SK-N-SH (cell line): Measurements from ENCODE around the gene HOXB9. TPM values are rescaled to one million over a fixed set of nuclear protein-coding genes. Genes with fewer than 3 reads are reported as not detected.

ENCODE experiments used
- CTCF ChIA-PET: fragments of 300-600, 350-600 bp; formaldehyde crosslinking; extraction: SDS; loops from one replicate; lab custom pipeline; 2021; lab: Yijun Ruan, JAX
- POLR2A ChIA-PET: fragments of 350-600 bp; sonication (Branson Sonifier 250); formaldehyde crosslinking; extraction: SDS; loops from one replicate; lab custom pipeline; 2020; ENCODE audit warnings: antibody characterized with exemption, inconsistent platforms; lab: Yijun Ruan, JAX
- DNase-seq: peaks from one replicate; pipeline ENCODE4 v3.0.0; 2012
- H2AFZ ChIP-seq: fragments of 200-600 bp; sonication (generic); 2 replicates; pipeline ENCODE4 v1.8.1; 2016; ENCODE audit warnings: antibody characterized with exemption, mild to moderate bottlenecking, low read depth
- H3F3A ChIP-seq: fragments of 200-600 bp; sonication (generic); replicated peaks from 2 replicates; pipeline ENCODE3; 2016; ENCODE audit warnings: antibody characterized with exemption, mild to moderate bottlenecking; ENCODE audit not compliant: insufficient read depth
- H3K27ac ChIP-seq, 2 experiments: fragments of 200-500 bp in 1 of 2; fragments of 200-600 bp in 1 of 2; sonication (Bioruptor generic) in 1 of 2; sonication (generic), shearing (Covaris generic) in 1 of 2; 2 replicates each; pipeline versions ENCODE4 v1.5.1 to v1.6.1; 2014 to 2016; ENCODE audit warnings: low read depth in 2 of 2, inconsistent platforms in 1 of 2, low read length in 1 of 2, mild to moderate bottlenecking in 1 of 2, mixed read lengths in 1 of 2
- H3K27me3 ChIP-seq: fragments of 200-600 bp; sonication (generic), shearing (Covaris generic); 2 replicates; pipeline ENCODE4 v1.6.1; 2016; ENCODE audit warnings: mixed run types; ENCODE audit not compliant: insufficient read depth
- H3K36me3 ChIP-seq, 2 experiments: fragments of 200-500 bp in 1 of 2; fragments of 200-600 bp in 1 of 2; sonication (Bioruptor generic) in 1 of 2; sonication (generic) in 1 of 2; replicated peaks in 1 of 2; 2 replicates each; pipeline versions ENCODE3 to v1.5.1; 2014 to 2016; ENCODE audit warnings: low read length in 1 of 2, mild to moderate bottlenecking in 1 of 2; ENCODE audit not compliant: insufficient read depth in 2 of 2, control insufficient read depth in 1 of 2
- H3K4me1 ChIP-seq, 2 experiments: fragments of 200-500 bp in 1 of 2; fragments of 200-600 bp in 1 of 2; sonication (Bioruptor generic) in 1 of 2; sonication (generic), shearing (Covaris generic) in 1 of 2; 2 replicates each; pipeline versions ENCODE4 v1.5.1 to v1.6.1; 2014 to 2016; ENCODE audit warnings: low read depth in 1 of 2, low read length in 1 of 2, mixed run types in 1 of 2; ENCODE audit not compliant: insufficient read depth in 2 of 2, control insufficient read depth in 1 of 2
- H3K4me2 ChIP-seq: fragments of 200-600 bp; sonication (generic), shearing (Covaris generic); 2 replicates; pipeline ENCODE4 v1.6.1; 2017; ENCODE audit warnings: mixed run types
- H3K4me3 ChIP-seq, 2 experiments: fragments of 200-500 bp in 1 of 2; fragments of 200-600 bp in 1 of 2; sonication (Bioruptor generic) in 1 of 2; sonication (generic), shearing (Covaris generic) in 1 of 2; 2 replicates each; pipeline versions ENCODE4 v1.5.1 to v1.8.1; 2014 to 2016; ENCODE audit warnings: low read depth in 2 of 2, inconsistent platforms in 1 of 2, low read length in 1 of 2, mild to moderate bottlenecking in 1 of 2, mixed read lengths in 1 of 2, moderate library complexity in 1 of 2
- H3K79me2 ChIP-seq: fragments of 200-600 bp; sonication (generic); 2 replicates; pipeline ENCODE4 v1.8.1; 2017; ENCODE audit warnings: mild to moderate bottlenecking; ENCODE audit not compliant: insufficient read depth
- H3K9ac ChIP-seq: fragments of 200-600 bp; sonication (generic); 2 replicates; pipeline ENCODE4 v1.6.1; 2017; ENCODE audit warnings: mixed run types
- H3K9me2 ChIP-seq: fragments of 200-600 bp; sonication (generic); 2 replicates; pipeline ENCODE4 v1.6.1; 2017; ENCODE audit warnings: mixed run types
- H3K9me3 ChIP-seq: fragments of 200-600 bp; sonication (generic); 2 replicates; pipeline ENCODE4 v1.6.1; 2017; ENCODE audit warnings: mixed run types, mild to moderate bottlenecking, moderate library complexity
- H4K20me1 ChIP-seq: fragments of 200-600 bp; sonication (generic); 2 replicates; pipeline ENCODE4 v1.6.1; 2017; ENCODE audit warnings: mild to moderate bottlenecking, mixed run types; ENCODE audit not compliant: insufficient read depth
- ELF1 ChIP-seq: IDR thresholded peaks from 2 replicates; pipeline ENCODE4 v1.4.0; 2012
- EP300 ChIP-seq, 2 experiments: IDR thresholded peaks; 2 replicates each; pipeline versions ENCODE4 v1.4.0 to v1.6.1; 2012; ENCODE audit warnings: borderline replicate concordance in 1 of 2, low read depth in 1 of 2, low read length in 1 of 2
- FOSL2 ChIP-seq: IDR thresholded peaks from 2 replicates; pipeline ENCODE4 v1.4.0; 2012; ENCODE audit warnings: low read depth, mild to moderate bottlenecking, moderate library complexity, borderline replicate concordance
- FOXJ3 ChIP-seq: sonication (generic); formaldehyde crosslinking; IDR thresholded peaks from 2 replicates; pipeline ENCODE4 v1.5.1; 2020; ENCODE audit warnings: mild to moderate bottlenecking, missing genetic modification reagents
- MAX ChIP-seq: IDR thresholded peaks from 2 replicates; pipeline ENCODE4 v1.4.0; 2012; ENCODE audit warnings: low read depth
- MEF2A ChIP-seq: IDR thresholded peaks from 2 replicates; pipeline ENCODE4 v1.4.0; 2012; ENCODE audit warnings: low read depth, borderline replicate concordance
- MXI1 ChIP-seq: IDR thresholded peaks from 2 replicates; pipeline ENCODE4 v1.6.1; 2012; ENCODE audit warnings: mild to moderate bottlenecking, low read depth, low read length, improper control_type of control experiment
- NRF1 ChIP-seq: IDR thresholded peaks from 2 replicates; pipeline ENCODE4 v1.6.1; 2012; ENCODE audit warnings: low read depth, mild to moderate bottlenecking, low read length
- POLR2AphosphoS5 ChIP-seq: IDR thresholded peaks from 2 replicates; pipeline ENCODE4 v1.6.1; 2012; ENCODE audit warnings: low read depth, low read length
- SMC3 ChIP-seq: IDR thresholded peaks from 2 replicates; pipeline ENCODE4 v1.6.1; 2012; ENCODE audit warnings: low read depth, low read length, improper control_type of control experiment
- TAF1 ChIP-seq: IDR thresholded peaks from 2 replicates; pipeline ENCODE4 v1.6.1; 2012; ENCODE audit warnings: low read depth, mild to moderate bottlenecking, low read length, moderate library complexity, borderline replicate concordance
- USF1 ChIP-seq: IDR thresholded peaks from 2 replicates; pipeline ENCODE4 v1.4.0; 2012; ENCODE audit warnings: low read depth, borderline replicate concordance
- USF2 ChIP-seq: fragments of 150-350 bp; IDR thresholded peaks from 2 replicates; pipeline ENCODE4 v1.6.1; 2017; ENCODE audit warnings: antibody characterized with exemption, low read length, low read depth, borderline replicate concordance
- WGBS: methylation state at CpG from one replicate; pipeline ENCODE4 v1.1.6; 2017; ENCODE audit warnings: low lambda C conversion rate; 5-methylcytosine and 5-hydroxymethylcytosine counted together
- polyA plus RNA-seq, 3 experiments: library from polyadenylated mRNA; depleted of rRNA; stranded (reverse); fragments of >200 nt; gene quantifications; 2 replicates each; pipeline ENCODE4 v1.2.3, GENCODE V29; 2012
- TF ChIP-seq, protein P1 (sequence below): fragments of 200-600 bp; sonication (generic); IDR thresholded peaks from 2 replicates; pipeline ENCODE4 v1.6.1; 2017; ENCODE audit warnings: antibody characterized with exemption, mild to moderate bottlenecking, moderate library complexity

Gene HOXB9
- polyA plus RNA-seq, 1 of the 3 experiments (the other 2 are of a cell fraction): not detected

DNA sequence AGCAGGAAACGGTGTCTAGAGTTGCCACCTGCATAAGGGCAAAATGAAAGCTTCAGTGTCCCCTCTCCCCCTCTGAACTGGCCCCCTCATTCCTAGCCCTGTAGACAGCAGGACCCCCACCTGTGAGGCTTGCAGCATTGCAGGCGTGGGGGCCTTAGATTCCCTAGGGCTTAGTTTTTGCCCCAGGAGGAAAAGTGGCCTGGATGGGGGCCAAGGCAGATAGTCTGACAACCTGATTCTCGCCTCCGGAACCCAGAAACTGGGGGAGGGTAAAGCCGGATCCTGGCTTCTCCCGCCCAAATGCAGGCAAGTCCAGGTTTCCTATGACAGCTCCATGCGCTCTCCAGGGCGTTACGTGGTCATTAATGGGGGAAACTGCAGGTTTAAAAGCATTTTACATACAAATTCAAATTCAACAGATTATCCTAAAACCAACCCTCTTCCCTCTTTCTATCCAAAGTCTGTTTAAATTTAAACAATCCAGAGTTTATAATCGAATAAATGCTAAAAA, 20.7 kb downstream of the HOXB9 start:
- H3K36me3 ChIP-seq: no peaks in the 10 kb centered on the region
- H3F3A ChIP-seq: no peaks in the 10 kb centered on the region
- no peak overlapping the region for H3K4me2 ChIP-seq
- no peaks in the 10 kb centered on the region; a peak in 1 of 4 replicates for H3K4me1 ChIP-seq
- no peak for TF ChIP-seq EP300 (IDR thresholded peaks at IDR 0.05; ENCODE audit: borderline replicate concordance in 1 of 2, low read depth in 1 of 2, low read length in 1 of 2)
- no peak for TF ChIP-seq FOSL2
- TF ChIP-seq, protein P1, sequence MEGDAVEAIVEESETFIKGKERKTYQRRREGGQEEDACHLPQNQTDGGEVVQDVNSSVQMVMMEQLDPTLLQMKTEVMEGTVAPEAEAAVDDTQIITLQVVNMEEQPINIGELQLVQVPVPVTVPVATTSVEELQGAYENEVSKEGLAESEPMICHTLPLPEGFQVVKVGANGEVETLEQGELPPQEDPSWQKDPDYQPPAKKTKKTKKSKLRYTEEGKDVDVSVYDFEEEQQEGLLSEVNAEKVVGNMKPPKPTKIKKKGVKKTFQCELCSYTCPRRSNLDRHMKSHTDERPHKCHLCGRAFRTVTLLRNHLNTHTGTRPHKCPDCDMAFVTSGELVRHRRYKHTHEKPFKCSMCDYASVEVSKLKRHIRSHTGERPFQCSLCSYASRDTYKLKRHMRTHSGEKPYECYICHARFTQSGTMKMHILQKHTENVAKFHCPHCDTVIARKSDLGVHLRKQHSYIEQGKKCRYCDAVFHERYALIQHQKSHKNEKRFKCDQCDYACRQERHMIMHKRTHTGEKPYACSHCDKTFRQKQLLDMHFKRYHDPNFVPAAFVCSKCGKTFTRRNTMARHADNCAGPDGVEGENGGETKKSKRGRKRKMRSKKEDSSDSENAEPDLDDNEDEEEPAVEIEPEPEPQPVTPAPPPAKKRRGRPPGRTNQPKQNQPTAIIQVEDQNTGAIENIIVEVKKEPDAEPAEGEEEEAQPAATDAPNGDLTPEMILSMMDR: no peak
- TF ChIP-seq MXI1: no peak
- TF ChIP-seq SMC3: no peak
- TF ChIP-seq FOXJ3 (CRISPR knock-in tag): no peak
- no peak for TF ChIP-seq USF2
- TF ChIP-seq TAF1: no peak
- TF ChIP-seq MEF2A: no peak
- no peak for TF ChIP-seq NRF1
- H3K79me2 ChIP-seq: no peaks in the 10 kb centered on the region
- H3K9me3 ChIP-seq: no peaks in the 10 kb centered on the region
- DNase-seq: no peak
- WGBS: 24% methylated on average over 10 of the region's 10 CpGs
- H2AFZ ChIP-seq: no peak overlapping the region
- H3K9me2 ChIP-seq: no peaks in the 10 kb centered on the region
- H3K27me3 ChIP-seq: peaks cover 100% of the 10 kb centered on the region
- CTCF ChIA-PET: interaction anchor here (1.3 to 1.8 kb wide), 5 partner anchors 9 to 298 kb away, joined by 3 to 14 read pairs (median 6); partner anchors contain the start of gene HOXB5
- H3K27ac ChIP-seq: no peak overlapping the region
- POLR2A ChIA-PET: no interaction called here
- H3K9ac ChIP-seq: no peak overlapping the region
- H4K20me1 ChIP-seq: peaks cover 7% of the 10 kb centered on the region; the same call in 1 of the 2 replicates
- H3K4me3 ChIP-seq: no peak overlapping the region

- CTCF ChIA-PET: interaction anchor here (1.3 kb wide), 1 partner anchor 297 kb away, joined by 6 read pairs; no protein-coding TSS in a partner anchor
- no peaks in the 10 kb centered on the region for H3K9me3 ChIP-seq
- H3K27ac ChIP-seq: no peak within 1 kb of the TSS
- H2AFZ ChIP-seq: no peak within 1 kb of the TSS
- H3K4me1 ChIP-seq: no peaks in the 10 kb centered on the region; a peak in 1 of 4 replicates
- H3K4me2 ChIP-seq: no peak within 1 kb of the TSS
- no peaks in the 10 kb centered on the region for H3F3A ChIP-seq
- H3K79me2 ChIP-seq: no peaks in the 10 kb centered on the region
- TF ChIP-seq USF1: peak; percentile 31; the same call in 1 of the 2 replicates
- TF ChIP-seq MAX: no peak
- TF ChIP-seq POLR2AphosphoS5: no peak
- TF ChIP-seq ELF1: no peak
- no peaks in the 10 kb centered on the region for H3K9me2 ChIP-seq
- POLR2A ChIA-PET: no interaction called here
- H3K27me3 ChIP-seq: peaks cover 100% of the 10 kb centered on the region
- no peak within 1 kb of the TSS for H3K9ac ChIP-seq
- WGBS: 4% methylated on average over 16 of the region's 16 CpGs
- H4K20me1 ChIP-seq: peaks cover 7% of the 10 kb centered on the region; the same call in 1 of the 2 replicates
- H3K36me3 ChIP-seq: no peaks in the 10 kb centered on the region
- no peak for DNase-seq
- H3K4me3 ChIP-seq: no peak within 1 kb of the TSS
Measured at GRCh38 chr17:48604770-48605329, 21.3 kb downstream of the HOXB9 start, which contains the start of gene HOXB6. Gene HOXB6, minus strand, starts transcription at chr17:48604986. Its CDS starts 6,836 bp downstream, at chr17:48598150.
